Measurements from ENCODE around the gene MFAP3. TPM values are rescaled to one million over a fixed set of nuclear protein-coding genes. Genes with fewer than 3 reads are reported as not detected.

Gene MFAP3
- total and polyA plus RNA-seq, 9 donors: 9.1 to 33.2 (median 23.2) TPM

- H3K27me3 ChIP-seq: no peaks in the 10 kb centered on the region
- no peak for TF ChIP-seq EP300 (IDR thresholded peaks at IDR 0.05)
- TF ChIP-seq CTCF (IDR thresholded peaks at IDR 0.05): no peak
- no peak for TF ChIP-seq POLR2A (IDR thresholded peaks at IDR 0.05)
- no peaks in the 10 kb centered on the region for H3K36me3 ChIP-seq
- WGBS, 3 donors: 93 to 97% (median 96%) methylated on average over 3 of the region's 3 CpGs
- no peak overlapping the region for H3K27ac ChIP-seq
- no peaks in the 10 kb centered on the region for H3K9me3 ChIP-seq
- peaks cover 1% of the 10 kb centered on the region for H3K4me1 ChIP-seq (ENCODE audit: insufficient read depth)
- DNase-seq: no peak
- no peak overlapping the region for H3K4me3 ChIP-seq
- intact Hi-C loops (cut with DNase I): no loop called here
These were observed 38.8 kb upstream of the MFAP3 start for GRCh38 chr5:153999995-154000394.

GRCh38 chr5:154000703-154001102, 38.1 kb upstream of the MFAP3 start:
- Histone ChIP-seq H3K4me3 (no peak overlapping the region), H3K9me3 (no peaks in the 10 kb centered on the region), H3K36me3 (no peaks in the 10 kb centered on the region), H3K27me3 (no peaks in the 10 kb centered on the region), H3K27ac (no peak overlapping the region), H3K4me1 (ENCODE audit: insufficient read depth) (peaks cover 1% of the 10 kb centered on the region)
- TF ChIP-seq CTCF (IDR thresholded peaks at IDR 0.05) (no peak), POLR2A (IDR thresholded peaks at IDR 0.05) (no peak), EP300 (IDR thresholded peaks at IDR 0.05) (no peak)
- intact Hi-C loops (cut with DNase I): no loop called here
- DNase-seq: no peak

GRCh38 chr5:154002093-154002492, 36.7 kb upstream of the MFAP3 start:
- 13 to 15% (median 14%) methylated on average over 4 of the region's 4 CpGs for WGBS, 3 donors
- intact Hi-C loops (cut with DNase I): no loop called here
- TF ChIP-seq EP300 (IDR thresholded peaks at IDR 0.05) (peak; percentile 75), POLR2A (IDR thresholded peaks at IDR 0.05) (no peak), CTCF (IDR thresholded peaks at IDR 0.05) (no peak)
- Histone ChIP-seq H3K4me3 (no peak overlapping the region), H3K36me3 (no peaks in the 10 kb centered on the region), H3K27me3 (no peaks in the 10 kb centered on the region), H3K27ac (no peak overlapping the region), H3K4me1 (ENCODE audit: insufficient read depth) (peaks cover 1% of the 10 kb centered on the region), H3K9me3 (no peaks in the 10 kb centered on the region)
- DNase-seq: peak in 2 of 5 donors; percentile 24 to 42

- DNase-seq: no peak
- Histone ChIP-seq H3K9me3 (no peaks in the 10 kb centered on the region), H3K27me3 (no peaks in the 10 kb centered on the region), H3K4me3 (no peak overlapping the region), H3K36me3 (no peaks in the 10 kb centered on the region), H3K4me1 (ENCODE audit: insufficient read depth) (peaks cover 1% of the 10 kb centered on the region), H3K27ac (no peak overlapping the region)
- no peak for TF ChIP-seq CTCF (IDR thresholded peaks at IDR 0.05)
- no peak for TF ChIP-seq EP300 (IDR thresholded peaks at IDR 0.05)
- no peak for TF ChIP-seq POLR2A (IDR thresholded peaks at IDR 0.05)
- WGBS, 3 donors: 39 to 50% (median 50%) methylated on average over 7 of the region's 7 CpGs
- intact Hi-C loops (cut with DNase I): no loop called here
These were observed 36.2 kb upstream of the MFAP3 start for GRCh38 chr5:154002511-154003020.

Data from ovary (tissue), 9 donors.